MM.1S (cell line): Measurements from ENCODE around the gene ACHE.

Experiments
- CTCF ChIP-seq: fragments of 300-600 bp; sonication (generic); IDR thresholded peaks from 2 replicates; pipeline ENCODE4 v1.5.1; 2016; ENCODE audit warnings: antibody characterized with exemption, low read length, mixed read lengths
- EZH2phosphoT487 ChIP-seq: fragments of 300-600 bp; sonication (generic); IDR thresholded peaks from 2 replicates; pipeline ENCODE4 v1.6.1; 2018; ENCODE audit warnings: antibody characterized with exemption, low read length

DNA sequence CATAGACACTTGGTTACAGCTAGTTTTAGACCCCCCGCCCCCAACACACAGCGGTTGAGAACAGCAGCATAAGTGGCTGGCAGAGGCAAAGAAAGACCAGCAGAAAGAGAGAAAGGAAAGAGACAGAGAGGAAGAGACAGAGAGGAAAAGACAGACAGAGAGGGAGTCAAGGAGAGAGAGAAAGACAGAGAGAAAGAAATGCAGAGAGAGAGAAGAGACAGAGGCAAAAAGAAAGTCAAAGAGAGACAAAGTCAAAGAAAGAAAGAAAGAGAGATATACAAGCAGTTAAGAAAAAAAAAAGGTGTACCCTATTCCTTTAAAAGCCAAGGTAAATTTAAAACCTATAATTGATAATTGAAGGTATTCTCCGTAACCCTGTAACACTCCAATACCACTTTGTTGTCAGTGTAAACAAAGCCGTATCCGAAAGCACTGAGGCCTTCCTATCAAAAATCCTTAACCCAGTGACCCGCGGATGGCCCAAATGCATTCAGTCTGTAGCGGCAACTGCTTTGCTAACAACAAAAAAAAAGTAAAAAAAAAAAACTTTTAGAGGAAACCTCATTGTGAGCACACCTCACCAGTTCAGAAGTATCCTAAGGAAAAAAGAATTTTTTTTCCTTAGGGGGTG, 55.1 kb downstream of the ACHE start:
- TF ChIP-seq CTCF (no peak), EZH2phosphoT487 (no peak)
